Motor neuron (in vitro differentiated cells): ENCODE data around the gene SMAP2. TPM values are rescaled to one million over a fixed set of nuclear protein-coding genes. Genes with fewer than 3 reads are reported as not detected.
A peak's percentile ranks its signal among the peaks of the same experiment; 100 is the strongest.
"Not testable (repeated sequence)": the region's sequence is repeated elsewhere in the genome, so short reads cannot be mapped to it uniquely, and the experiment has no call there.

ENCODE experiments used
- ATAC-seq, 8 experiments: fragments of 200-7000 bp; cut with Tn5 transposase; replicated peaks in 6 of 8; 2 replicates each; pipeline ENCODE4 v1.8.0; 2021; ENCODE audit warnings: mild to moderate bottlenecking in 8 of 8, moderate library complexity in 8 of 8
- H3K27ac ChIP-seq, 2 donors: fragments of 250-450 bp; sonication (Bioruptor Pico); 2 replicates each; pipeline ENCODE4 v1.9.0; 2021; ENCODE audit warnings: antibody characterized with exemption in 2 of 2, mild to moderate bottlenecking in 2 of 2, moderate library complexity in 1 of 2
- H3K4me1 ChIP-seq, 2 donors: fragments of 250-450 bp; sonication (Bioruptor Pico); replicated peaks in 1 of 2; 2 replicates each; pipeline ENCODE4 v1.6.1; 2021; ENCODE audit warnings: antibody characterized with exemption in 2 of 2, mild to moderate bottlenecking in 2 of 2, moderate library complexity in 1 of 2
- H3K4me3 ChIP-seq, 5 donors: fragments of 250-450 bp; sonication (Bioruptor Pico); 2 replicates each; pipeline ENCODE4 v1.9.0; 2021; ENCODE audit warnings: antibody characterized with exemption in 5 of 5, mild to moderate bottlenecking in 5 of 5, moderate library complexity in 4 of 5
- WGBS, 10 experiments: fragments of 450-650 bp; shearing (Covaris generic); methylation state at CpG; one replicate each; pipeline ENCODE4 v1.0.0; 2022; 5-methylcytosine and 5-hydroxymethylcytosine counted together
- in situ Hi-C, 9 experiments: fragments of 400-800 bp; cut with MboI; loops; one replicate each; pipeline ENCODE4 v1.15.0; 2021; ENCODE audit warnings: low sequenced_read_pairs in 9 of 9, low pct_unique_long_range_greater_than_20kb in 2 of 9; ENCODE audit not compliant: unreplicated experiment in 9 of 9
- total RNA-seq, 8 experiments: library from RNA; unstranded; fragments of 300-600 nt; gene quantifications; 2 replicates each; pipeline versions ENCODE4 v1.2.3 to v1.2.4, GENCODE V29; 2022

The SMAP2 gene
- total RNA-seq, 8 experiments from 2014 or later: 9.6 to 60.9 (median 35.6) TPM

DNA sequence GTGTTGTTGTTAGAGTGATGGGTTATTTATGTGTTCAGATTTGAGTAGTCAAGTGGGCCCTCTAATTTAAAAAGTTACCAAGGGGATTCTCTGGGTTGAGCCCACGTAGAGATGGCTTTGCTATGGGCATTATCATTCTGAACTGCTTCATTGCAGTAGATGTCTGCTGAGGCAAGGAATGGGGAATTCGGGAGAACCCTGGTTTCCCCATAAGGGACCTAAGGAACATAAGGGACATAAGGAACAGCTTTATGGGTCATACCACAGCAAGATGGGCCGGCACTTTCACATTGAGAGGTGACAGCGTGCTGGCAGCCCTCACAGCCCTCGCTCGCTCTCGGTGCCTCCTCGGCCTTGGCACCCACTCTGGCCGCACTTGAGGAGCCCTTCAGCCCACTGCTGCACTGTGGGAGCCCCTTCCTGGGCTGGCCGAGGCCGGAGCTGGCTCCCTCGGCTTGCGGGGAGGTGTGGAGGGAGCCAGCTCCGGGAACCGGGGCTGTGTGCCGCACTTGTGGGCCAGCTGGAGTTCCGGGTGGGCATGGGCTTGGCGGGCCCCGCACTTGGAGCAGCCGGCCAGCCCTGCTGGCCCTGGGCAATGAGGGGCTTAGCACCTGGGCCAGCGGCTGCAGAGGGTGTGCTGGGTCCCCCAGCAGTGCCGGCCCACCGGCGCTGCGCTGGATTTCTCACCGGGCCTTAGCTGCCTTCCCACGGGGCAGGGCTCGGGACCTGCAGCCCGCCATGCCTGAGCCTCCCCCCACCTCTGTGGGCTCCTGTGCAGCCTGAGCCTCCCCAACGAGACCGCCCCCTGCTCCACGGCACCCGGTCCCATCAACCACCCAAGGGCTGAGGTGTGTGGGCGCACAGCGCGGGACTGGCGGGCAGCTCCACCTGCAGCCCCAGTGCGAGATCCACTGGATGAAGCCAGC lies 14.1 kb downstream of the SMAP2 start:
- ATAC-seq, H3K4me3 ChIP-seq, H3K27ac ChIP-seq, in situ Hi-C loops: not testable (repeated sequence)
- H3K4me1 ChIP-seq: peaks cover 0 to 14% of the 10 kb centered on the region in 2 donors
- 80 to 100% (median 100%) methylated on average over 1 to 5 of the region's 38 CpGs; no CpG with 5 or more reads in 2 of the 10 experiments for WGBS, 10 experiments

DNA sequence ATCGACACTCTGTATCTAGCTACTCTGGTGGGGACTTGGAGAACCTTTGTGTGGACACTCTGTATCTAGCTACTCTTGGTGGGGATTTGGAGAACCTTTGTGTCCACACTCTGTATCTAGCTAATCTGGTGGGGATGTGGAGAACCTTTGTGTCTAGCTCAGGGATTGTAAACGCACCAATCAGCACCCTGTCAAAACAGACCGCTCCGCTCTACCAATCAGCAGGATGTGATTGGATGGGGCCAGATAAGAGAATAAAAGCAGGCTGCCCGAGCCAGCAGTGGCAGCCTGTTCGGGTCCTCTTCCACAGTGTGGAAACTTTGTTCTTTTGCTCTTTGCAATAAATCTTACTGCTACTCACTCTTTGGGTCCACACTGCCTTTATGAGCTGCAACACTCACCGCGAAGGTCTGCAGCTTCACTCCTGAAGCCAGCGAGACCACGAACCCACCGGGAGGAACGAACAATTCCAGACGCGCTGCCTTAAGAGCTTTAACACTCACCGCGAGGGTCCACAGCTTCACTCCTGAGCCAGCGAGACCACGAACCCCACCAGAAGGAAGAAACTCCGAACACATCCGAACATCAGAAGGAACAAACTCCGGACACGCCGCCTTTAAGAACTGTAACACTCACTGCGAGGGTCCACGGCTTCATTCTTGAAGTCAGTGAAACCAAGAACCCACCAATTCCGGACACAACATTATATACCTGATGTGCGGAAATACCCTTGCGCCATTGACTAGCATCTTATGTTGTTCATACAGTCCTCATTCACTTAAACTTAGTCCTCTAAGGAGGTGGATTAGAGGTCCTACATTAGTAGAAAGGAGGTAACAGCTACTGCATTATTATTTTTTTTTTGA lies 15.2 kb downstream of the SMAP2 start:
- H3K4me3 ChIP-seq, ATAC-seq, in situ Hi-C loops, H3K27ac ChIP-seq: not testable (repeated sequence)
- H3K4me1 ChIP-seq: peaks cover 0 to 14% of the 10 kb centered on the region in 2 donors
- WGBS, 10 experiments: 80 to 100% (median 95%) methylated on average over 2 to 14 of the region's 28 CpGs; no CpG with 5 or more reads in 2 of the 10 experiments

DNA sequence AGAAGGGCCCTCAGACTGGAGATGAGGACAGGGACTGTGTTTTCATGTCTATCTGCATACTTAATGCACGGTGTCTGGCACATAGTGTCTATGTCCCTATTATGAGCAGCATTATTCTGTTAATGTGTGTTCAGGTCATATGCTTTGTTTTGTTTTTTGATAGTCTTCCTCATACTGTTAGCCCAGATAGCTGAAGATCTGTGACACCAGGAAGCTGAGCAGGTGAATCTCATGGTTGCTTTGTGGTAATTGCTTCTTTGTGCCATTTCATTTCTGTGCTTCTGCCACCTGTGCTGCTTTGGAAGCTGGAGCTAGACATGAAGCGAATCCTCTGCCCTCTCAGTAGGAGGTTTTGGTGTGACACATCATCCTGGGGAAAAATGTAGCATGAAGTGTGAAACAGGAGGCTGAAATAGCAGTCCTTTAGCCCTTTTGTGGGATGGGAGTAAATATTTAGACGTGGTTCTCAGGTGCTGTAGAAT lies 15.8 kb downstream of the SMAP2 start:
- no peak for ATAC-seq
- WGBS, 10 experiments: 75 to 100% (median 94%) methylated on average over 1 to 3 of the region's 3 CpGs; no CpG with 5 or more reads in 2 of the 10 experiments
- peaks cover 0 to 14% of the 10 kb centered on the region in 2 donors for H3K4me1 ChIP-seq
- in situ Hi-C loops: no loop called here
- no peak overlapping the region for H3K27ac ChIP-seq
- no peak overlapping the region for H3K4me3 ChIP-seq

DNA sequence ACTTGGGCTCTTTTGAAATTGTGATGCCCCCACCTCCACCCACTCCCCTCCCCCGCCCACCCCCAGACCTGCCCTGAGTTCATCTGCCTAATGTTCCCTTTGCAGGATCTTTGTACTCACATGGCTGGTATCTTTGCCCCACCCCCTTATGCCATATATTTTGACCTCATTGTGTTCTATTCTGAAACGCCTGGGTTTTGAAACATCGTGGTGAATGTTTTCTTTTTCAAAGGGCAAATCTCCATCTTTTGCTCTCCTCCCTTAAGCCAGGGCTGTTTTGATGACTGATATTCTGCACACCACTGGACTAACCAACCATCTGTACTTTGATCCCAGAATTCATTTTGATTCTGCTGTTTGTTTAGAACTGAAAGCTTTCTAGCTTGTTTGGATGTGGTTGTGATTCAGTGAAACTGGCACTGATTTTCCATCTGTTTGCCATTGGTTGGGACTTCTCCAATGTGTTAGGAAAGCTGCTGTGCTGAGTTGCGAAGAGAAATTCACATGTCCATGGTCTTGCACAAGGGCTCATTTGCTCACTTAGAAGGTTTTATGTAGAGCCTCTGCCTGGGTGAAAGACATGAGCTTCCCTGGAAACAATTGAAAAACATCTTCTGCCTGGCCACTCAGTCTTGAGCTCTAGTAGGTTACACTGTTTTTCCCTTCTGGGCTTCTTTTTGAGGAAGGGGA lies 16.5 kb downstream of the SMAP2 start:
- peaks cover 0 to 14% of the 10 kb centered on the region in 2 donors for H3K4me1 ChIP-seq
- ATAC-seq: peak in 2 of 8 experiments; percentile 79 to 92
- no peak overlapping the region for H3K27ac ChIP-seq
- no peak overlapping the region for H3K4me3 ChIP-seq
- WGBS, 10 experiments: 0 to 90% (median 56%) methylated on average over 1 to 3 of the region's 4 CpGs; no CpG with 5 or more reads in 1 of the 10 experiments
- in situ Hi-C loops: no loop called here

DNA sequence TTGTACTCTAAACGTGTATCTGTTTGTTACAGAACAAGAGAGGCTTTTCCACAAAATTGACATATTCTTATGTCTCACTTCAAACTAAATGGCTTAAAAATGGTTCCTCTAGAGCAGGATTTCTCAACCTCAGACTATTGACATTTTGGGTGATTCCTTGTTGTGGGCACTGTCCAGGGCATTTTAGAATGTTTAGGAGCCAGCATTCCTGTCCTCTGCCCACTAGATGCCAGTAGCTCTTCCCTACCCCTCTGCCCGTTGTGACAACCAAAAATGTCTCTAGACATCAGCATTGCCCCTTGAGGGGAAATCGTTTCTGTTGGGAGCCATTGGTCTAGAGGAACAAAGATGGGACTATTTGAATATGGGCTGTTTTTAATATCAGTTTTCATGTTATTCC lies 17.3 kb downstream of the SMAP2 start:
- WGBS, 10 experiments: 20 to 100% (median 88%) methylated on average over 1 to 3 of the region's 3 CpGs
- no peak overlapping the region for H3K27ac ChIP-seq

DNA sequence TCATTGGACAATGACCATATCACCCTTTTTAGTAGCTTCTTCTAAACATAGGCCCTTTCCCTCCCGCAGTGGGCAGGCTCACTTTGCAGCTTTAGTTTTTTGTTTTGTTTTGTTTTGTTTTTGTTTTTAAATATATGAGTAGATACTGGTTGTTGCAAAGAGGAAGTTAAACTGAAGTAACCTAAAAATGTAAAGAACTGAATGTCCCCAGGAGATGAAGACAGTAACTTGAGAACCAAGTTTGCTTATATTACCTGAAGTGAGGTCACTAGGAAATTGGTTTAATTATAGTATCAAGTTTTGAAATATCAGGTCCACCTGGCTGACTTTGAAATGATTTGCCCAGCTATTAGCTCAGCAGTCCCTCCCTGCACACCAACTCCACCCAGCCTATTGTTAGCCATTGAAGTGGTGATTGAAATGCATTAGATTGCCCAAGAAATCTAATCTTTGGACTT lies 18.2 kb downstream of the SMAP2 start:
- H3K4me1 ChIP-seq: peaks cover 0 to 3% of the 10 kb centered on the region in 2 donors

More for the DNA sequence above, 17.3 kb downstream of the SMAP2 start:
- no peak for ATAC-seq
- peaks cover 0 to 9% of the 10 kb centered on the region in 2 donors for H3K4me1 ChIP-seq
- H3K4me3 ChIP-seq: no peak overlapping the region
- in situ Hi-C loops: no loop called here

DNA sequence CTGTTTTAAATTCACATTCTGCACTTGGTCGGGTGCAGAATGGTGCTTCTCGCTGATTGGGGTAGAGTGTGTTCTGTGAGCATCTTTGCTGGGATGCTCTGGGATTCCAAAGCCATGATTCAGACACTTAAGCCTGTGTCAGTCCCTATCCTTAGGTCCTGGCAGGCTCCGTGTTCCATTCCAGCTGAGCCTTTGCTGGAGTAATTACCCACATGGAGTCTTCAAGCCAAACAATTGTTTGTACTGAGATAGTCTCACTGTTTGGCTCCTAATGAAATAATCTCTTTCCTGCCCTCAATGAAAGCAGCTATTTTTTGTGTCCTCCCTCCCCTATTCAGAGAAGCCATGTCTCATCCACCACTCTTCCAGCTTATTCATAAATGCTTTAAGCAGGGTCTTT lies 18.7 kb downstream of the SMAP2 start:
- H3K27ac ChIP-seq: no peak overlapping the region
- no peak overlapping the region for H3K4me3 ChIP-seq
- peak in 2 of 8 experiments; percentile 21 to 49 for ATAC-seq
- 10 to 100% (median 83%) methylated on average over 1 to 3 of the region's 3 CpGs; no CpG with 5 or more reads in 3 of the 10 experiments for WGBS, 10 experiments
- H3K4me1 ChIP-seq: peaks cover 0 to 3% of the 10 kb centered on the region in 2 donors
- in situ Hi-C loops: no loop called here

More for the DNA sequence above, 18.2 kb downstream of the SMAP2 start:
- no peak for ATAC-seq
- WGBS, 10 experiments: 86 to 100% (median 100%) methylated on average over 1 of the region's 1 CpG; no CpG with 5 or more reads in 5 of the 10 experiments
- H3K4me3 ChIP-seq: no peak overlapping the region
- in situ Hi-C loops: no loop called here
- H3K27ac ChIP-seq: no peak overlapping the region

DNA sequence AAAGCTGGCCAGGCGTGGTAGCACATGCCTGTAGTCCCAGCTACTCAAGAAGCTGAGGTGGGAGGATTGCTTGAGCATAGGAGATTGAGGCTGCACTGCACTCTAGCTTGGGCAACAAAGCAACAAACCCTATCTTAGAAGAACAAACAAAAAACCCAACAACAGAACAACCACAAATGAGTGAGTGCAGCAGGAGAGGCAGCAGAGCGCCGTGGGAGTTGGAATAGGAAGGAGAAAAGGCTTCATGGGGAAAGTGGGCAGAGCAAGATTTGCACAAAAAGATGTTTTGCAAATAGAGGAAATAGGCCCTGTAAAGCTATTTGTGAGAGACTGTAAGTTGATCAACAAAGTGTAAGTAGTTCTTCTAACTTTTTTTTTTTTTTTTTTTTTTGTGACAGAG lies 19.6 kb downstream of the SMAP2 start:
- in situ Hi-C loops: no loop called here
- H3K4me1 ChIP-seq: peaks cover 0 to 3% of the 10 kb centered on the region in 2 donors
- 22 to 100% (median 88%) methylated on average over 1 to 3 of the region's 3 CpGs; no CpG with 5 or more reads in 1 of the 10 experiments for WGBS, 10 experiments
- no peak overlapping the region for H3K27ac ChIP-seq
- no peak for ATAC-seq
- no peak overlapping the region for H3K4me3 ChIP-seq

DNA sequence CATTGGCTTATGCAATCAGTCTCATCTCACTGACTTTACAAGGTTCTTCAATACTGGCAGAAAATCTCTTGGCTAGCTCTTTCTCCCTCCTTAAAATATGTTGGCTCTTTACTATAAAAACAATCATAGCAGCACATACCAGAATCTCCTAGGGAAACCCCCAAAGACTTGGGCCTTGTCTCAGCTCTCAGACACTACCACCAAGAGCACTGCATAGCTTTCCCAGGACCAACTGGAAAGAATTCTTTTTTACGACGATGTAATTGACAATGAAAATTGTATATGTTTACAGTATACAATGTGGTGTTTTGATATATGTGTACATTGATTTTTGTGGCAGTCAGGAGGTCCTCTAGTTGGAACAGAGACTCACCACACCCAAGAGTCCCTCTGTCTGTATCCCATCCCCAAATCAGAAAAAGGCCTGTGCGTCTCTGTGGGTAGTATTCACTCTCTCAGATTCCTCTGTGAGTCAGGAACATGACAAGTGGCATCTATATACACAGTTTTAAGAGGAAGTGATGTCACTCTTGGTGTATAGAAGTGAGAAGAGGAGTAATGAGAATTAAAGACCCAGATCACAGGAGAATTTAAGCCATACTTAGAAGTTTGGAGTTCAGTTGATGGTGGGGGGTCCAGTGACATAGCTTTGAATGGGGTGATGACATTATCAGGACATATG lies 21.1 kb downstream of the SMAP2 start:
- peak in 1 of 8 experiments; percentile 31 for ATAC-seq
- Histone ChIP-seq H3K27ac (no peak overlapping the region), H3K4me1 (peaks cover 0 to 3% of the 10 kb centered on the region in 2 donors), H3K4me3 (no peak overlapping the region)
- in situ Hi-C loops: no loop called here
- WGBS, 10 experiments: 73 to 100% (median 95%) methylated on average over 1 to 3 of the region's 3 CpGs; no CpG with 5 or more reads in 3 of the 10 experiments

DNA sequence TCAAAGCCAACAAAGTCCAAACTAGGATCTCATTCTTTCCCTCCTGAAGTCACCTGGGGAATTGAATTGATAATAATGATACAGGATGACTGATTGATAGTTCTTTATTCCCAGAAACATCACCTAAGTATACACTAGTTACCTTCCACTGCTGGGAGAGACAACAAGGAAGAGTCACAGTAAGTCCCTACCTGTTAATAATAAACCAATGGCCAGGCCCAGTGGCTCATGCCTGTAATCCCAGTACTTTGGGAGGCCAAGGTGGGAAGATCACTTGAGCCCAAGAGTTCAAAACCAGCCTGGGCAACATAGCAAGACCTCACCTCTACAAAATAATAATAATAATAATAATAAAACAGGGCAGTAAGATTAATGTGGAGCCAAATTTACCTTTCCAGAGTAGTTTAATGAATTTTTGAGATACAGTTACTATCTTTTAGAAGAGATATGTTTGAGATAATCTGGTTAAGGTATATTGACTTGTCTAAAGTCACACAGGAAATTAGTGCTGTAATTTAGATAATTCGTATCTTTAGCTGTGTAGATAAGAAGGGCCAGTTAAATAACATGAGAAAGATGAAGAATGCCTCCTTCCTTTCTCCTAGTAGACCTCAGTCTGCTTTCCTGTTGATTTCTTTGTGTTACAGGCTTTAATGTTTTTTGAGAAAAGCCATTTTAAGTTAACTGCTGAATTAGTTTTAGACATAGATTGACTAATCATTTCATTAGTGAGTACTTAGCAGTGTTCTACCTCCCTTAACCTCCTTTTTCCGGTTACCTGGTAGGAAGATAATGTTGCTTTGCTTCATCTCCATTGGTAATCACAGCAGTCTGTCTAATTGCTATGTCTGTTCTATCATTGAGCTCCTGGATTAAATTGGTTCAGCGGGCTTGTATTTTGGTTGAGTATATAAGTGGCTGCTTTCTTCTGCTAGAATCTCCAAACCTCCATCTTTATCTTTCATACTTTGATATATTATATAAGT lies 22.0 kb downstream of the SMAP2 start:
- no peak overlapping the region for H3K27ac ChIP-seq

DNA sequence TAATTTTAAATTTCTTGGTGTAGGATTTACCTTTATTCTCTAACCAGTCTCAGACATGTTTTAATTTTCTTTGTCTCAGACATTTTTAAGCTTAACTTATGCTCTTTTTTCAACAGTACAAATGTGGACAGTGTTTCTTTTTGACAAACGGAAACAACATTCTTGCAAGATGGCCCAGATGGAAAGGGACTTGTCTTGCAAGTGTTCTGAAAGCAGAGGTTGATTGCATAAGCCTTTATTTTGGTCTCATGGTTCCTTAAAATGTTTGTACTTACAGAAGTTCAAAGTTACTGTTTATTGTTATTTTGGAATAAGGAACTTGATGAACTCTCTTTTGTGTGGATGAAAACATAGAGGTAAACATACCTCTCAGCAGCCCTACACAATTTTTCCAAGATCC lies 22.9 kb downstream of the SMAP2 start:
- no peak overlapping the region for H3K27ac ChIP-seq
- no peak for ATAC-seq
- no peak overlapping the region for H3K4me3 ChIP-seq
- WGBS, 10 experiments: 20 to 100% (median 84%) methylated on average over 1 of the region's 1 CpG; no CpG with 5 or more reads in 2 of the 10 experiments
- in situ Hi-C loops: no loop called here
- H3K4me1 ChIP-seq: no peaks in the 10 kb centered on the region

More for the DNA sequence above, 22.0 kb downstream of the SMAP2 start:
- Histone ChIP-seq H3K4me3 (no peak overlapping the region), H3K4me1 (no peaks in the 10 kb centered on the region)
- ATAC-seq: no peak
- 70 to 100% (median 92%) methylated on average over 1 to 3 of the region's 3 CpGs for WGBS, 10 experiments
- in situ Hi-C loops: no loop called here
